Measurements from ENCODE around the gene WDR72.

DNA sequence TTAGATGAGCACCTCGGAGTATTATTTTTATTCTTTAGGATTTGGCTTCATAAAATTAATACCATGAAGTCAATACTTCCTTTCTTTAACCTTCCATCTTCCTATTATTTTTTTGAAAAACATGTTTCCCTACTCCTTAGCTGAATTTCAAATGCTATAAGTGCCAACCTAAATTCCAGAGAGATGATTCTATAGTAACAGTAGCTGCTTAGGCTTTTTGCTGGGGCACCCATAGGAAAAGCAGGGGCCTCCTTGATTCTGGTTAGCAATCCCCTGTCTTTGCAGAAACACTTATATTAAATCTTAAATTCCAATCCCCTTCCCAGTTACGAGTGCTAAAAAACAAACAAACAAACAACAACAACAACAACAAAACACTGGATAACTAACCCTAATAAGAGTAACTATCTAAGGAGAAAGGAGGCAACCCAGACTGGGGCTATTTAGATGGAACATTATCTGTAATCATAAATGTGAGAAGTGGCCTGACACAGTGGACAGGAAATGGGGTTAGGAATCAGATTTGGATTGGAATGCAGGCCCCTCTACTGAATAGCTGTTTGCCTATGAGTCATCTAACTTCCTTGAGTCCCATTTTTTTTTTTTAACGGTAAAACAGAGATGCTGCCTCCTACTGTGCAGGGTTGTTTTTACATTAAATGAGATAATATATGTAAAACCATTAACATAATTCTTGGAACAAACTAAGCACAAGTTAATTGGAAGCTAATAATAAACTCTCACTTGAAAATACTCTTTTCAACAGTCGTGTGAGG is 148.1 kb downstream of the WDR72 start:
- TF ChIP-seq, protein P1, sequence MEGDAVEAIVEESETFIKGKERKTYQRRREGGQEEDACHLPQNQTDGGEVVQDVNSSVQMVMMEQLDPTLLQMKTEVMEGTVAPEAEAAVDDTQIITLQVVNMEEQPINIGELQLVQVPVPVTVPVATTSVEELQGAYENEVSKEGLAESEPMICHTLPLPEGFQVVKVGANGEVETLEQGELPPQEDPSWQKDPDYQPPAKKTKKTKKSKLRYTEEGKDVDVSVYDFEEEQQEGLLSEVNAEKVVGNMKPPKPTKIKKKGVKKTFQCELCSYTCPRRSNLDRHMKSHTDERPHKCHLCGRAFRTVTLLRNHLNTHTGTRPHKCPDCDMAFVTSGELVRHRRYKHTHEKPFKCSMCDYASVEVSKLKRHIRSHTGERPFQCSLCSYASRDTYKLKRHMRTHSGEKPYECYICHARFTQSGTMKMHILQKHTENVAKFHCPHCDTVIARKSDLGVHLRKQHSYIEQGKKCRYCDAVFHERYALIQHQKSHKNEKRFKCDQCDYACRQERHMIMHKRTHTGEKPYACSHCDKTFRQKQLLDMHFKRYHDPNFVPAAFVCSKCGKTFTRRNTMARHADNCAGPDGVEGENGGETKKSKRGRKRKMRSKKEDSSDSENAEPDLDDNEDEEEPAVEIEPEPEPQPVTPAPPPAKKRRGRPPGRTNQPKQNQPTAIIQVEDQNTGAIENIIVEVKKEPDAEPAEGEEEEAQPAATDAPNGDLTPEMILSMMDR (IDR thresholded peaks at IDR 0.05; ENCODE audit: low read depth, low read length, poor library complexity, severe bottlenecking), result no peak
- no peak for TF ChIP-seq EZH2phosphoT487 (IDR thresholded peaks at IDR 0.05; ENCODE audit: borderline replicate concordance, low read length)
